HL-60 (cell line): ENCODE results near the gene TAF11L14.
"Not testable (repeated sequence)": the region's sequence is repeated elsewhere in the genome, so short reads cannot be mapped to it uniquely, and the experiment has no call there.

Source experiments
- DNase-seq, 2 experiments: peaks; one replicate each; pipeline ENCODE4 v3.0.0-alpha.2; 2010 to 2020; ENCODE audit warnings: low read depth in 1 of 2, low spot score in 1 of 2
- H3K27ac ChIP-seq: fragments of 250-450 bp; sonication (Bioruptor Pico); replicated peaks from 2 replicates; pipeline ENCODE4 v1.5.1; 2020; ENCODE audit warnings: mild to moderate bottlenecking, moderate library complexity
- H3K27me3 ChIP-seq: fragments of 250-450 bp; sonication (Bioruptor Pico); 2 replicates; pipeline ENCODE4 v1.5.1; 2021; ENCODE audit warnings: mild to moderate bottlenecking, moderate library complexity; ENCODE audit not compliant: insufficient read depth, poor library complexity, severe bottlenecking
- H3K4me3 ChIP-seq: replicated peaks from 2 replicates; pipeline ENCODE4 v1.5.1; 2011; ENCODE audit warnings: mild to moderate bottlenecking, control low read depth, low read length; ENCODE audit not compliant: insufficient read depth
- GABPA ChIP-seq: IDR thresholded peaks from 2 replicates; pipeline ENCODE4 v1.6.1; 2012; ENCODE audit warnings: low read depth
- POLR2AphosphoS5 ChIP-seq: IDR thresholded peaks from 2 replicates; pipeline ENCODE4 v1.6.1; 2012; ENCODE audit warnings: low read depth
- REST ChIP-seq: IDR thresholded peaks from 2 replicates; pipeline ENCODE4 v1.6.1; 2012; ENCODE audit warnings: low read depth; ENCODE audit not compliant: insufficient replicate concordance
- SPI1 ChIP-seq: IDR thresholded peaks from 2 replicates; pipeline ENCODE4 v1.6.1; 2012; ENCODE audit warnings: low read depth, mild to moderate bottlenecking, borderline replicate concordance
- TF ChIP-seq, protein P1 (sequence below): IDR thresholded peaks from one replicate; pipeline ENCODE4 v1.5.1; 2011; ENCODE audit warnings: low read length, control low read depth, inconsistent platforms; ENCODE audit not compliant: insufficient read depth

The TAF11L14 gene

DNA sequence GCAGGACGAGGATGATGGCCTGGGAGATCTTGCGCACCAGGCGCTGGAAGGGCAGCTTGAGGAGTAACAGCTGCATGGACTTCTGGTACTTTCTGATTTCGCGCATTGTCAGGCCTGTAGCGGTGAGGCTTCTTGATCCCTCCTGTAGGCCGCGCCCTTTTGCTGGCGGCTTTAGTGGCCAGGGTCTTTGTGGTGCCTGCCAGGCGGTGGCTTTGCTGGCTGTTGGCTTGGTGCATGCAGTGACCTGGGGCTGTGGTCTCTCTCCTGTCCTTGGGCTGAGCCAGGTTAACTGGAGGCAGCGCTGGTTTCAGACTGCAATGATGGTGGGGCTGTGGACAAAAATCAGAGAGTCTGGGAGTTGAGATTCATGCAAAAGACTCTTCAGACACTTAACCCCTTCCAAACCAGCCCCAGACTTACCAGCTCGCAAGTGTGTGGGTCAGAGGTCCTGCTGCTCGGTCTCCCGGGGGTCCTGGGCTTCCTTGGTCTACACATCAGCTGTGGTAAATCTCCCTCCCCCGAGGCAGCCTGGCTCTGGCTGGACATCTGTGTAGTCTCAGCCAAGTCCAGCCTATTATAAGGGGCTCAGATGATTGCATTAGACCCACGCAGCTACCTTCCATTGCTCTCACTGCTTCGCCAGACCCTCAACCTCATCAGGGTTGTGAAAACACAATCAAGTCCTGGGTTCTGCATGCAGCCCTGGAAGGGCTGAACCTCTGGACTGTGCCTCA, 19.2 kb upstream of the TAF11L14 start:
- TF ChIP-seq GABPA = no peak
- TF ChIP-seq, protein P1, sequence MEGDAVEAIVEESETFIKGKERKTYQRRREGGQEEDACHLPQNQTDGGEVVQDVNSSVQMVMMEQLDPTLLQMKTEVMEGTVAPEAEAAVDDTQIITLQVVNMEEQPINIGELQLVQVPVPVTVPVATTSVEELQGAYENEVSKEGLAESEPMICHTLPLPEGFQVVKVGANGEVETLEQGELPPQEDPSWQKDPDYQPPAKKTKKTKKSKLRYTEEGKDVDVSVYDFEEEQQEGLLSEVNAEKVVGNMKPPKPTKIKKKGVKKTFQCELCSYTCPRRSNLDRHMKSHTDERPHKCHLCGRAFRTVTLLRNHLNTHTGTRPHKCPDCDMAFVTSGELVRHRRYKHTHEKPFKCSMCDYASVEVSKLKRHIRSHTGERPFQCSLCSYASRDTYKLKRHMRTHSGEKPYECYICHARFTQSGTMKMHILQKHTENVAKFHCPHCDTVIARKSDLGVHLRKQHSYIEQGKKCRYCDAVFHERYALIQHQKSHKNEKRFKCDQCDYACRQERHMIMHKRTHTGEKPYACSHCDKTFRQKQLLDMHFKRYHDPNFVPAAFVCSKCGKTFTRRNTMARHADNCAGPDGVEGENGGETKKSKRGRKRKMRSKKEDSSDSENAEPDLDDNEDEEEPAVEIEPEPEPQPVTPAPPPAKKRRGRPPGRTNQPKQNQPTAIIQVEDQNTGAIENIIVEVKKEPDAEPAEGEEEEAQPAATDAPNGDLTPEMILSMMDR = no peak
- no peak for TF ChIP-seq SPI1
- no peak for TF ChIP-seq POLR2AphosphoS5
- TF ChIP-seq REST = no peak
- no peak overlapping the region for H3K4me3 ChIP-seq

DNA sequence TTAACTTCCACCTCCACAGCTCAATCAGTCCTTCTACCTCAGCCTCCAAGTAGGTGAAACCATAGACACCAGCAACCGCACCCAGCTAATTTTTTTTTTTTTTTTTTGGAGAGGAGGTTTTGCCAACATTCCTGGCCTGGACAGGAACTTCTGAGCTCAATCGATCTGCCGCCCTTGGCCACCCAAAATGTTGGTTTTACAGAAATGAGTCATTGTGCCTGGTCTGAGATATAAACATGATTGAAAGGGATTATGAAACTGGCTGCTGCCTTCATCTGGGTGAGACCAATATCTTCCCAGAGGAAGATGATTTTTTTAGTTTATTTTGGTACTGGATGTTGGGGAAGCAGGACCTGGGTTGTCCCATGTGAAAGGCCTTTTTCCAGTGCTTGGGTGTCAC, 14.9 kb upstream of the TAF11L14 start:
- no peak for DNase-seq
- no peak overlapping the region for H3K4me3 ChIP-seq
- TF ChIP-seq, protein P1 = no peak
- TF ChIP-seq GABPA = no peak
- TF ChIP-seq REST = no peak
- no peak for TF ChIP-seq SPI1
- no peak for TF ChIP-seq POLR2AphosphoS5
- H3K27ac ChIP-seq = no peak overlapping the region
- H3K27me3 ChIP-seq = no peaks in the 10 kb centered on the region

More for the DNA sequence above, 19.2 kb upstream of the TAF11L14 start:
- no peak overlapping the region for H3K27ac ChIP-seq
- H3K27me3 ChIP-seq = no peaks in the 10 kb centered on the region
- DNase-seq = no peak

- TF ChIP-seq, protein P1 = no peak
- Histone ChIP-seq H3K27ac (no peak overlapping the region), H3K4me3 (no peak overlapping the region), H3K27me3 (no peaks in the 10 kb centered on the region)
- no peak for DNase-seq
These were observed 13.6 kb upstream of the TAF11L14 start for GRCh38 chr5:17620627-17621026.

- Histone ChIP-seq H3K4me3 (no peak overlapping the region), H3K27me3 (no peaks in the 10 kb centered on the region), H3K27ac (no peak overlapping the region)
- TF ChIP-seq REST = no peak
- no peak for DNase-seq
These were observed 8.6 kb upstream of the TAF11L14 start for GRCh38 chr5:17625686-17626085.

- not testable (repeated sequence) for H3K4me3 ChIP-seq, H3K27ac ChIP-seq, DNase-seq, H3K27me3 ChIP-seq
These were observed 2.5 kb upstream of the TAF11L14 start, which contains the start of gene TAF11L13 for GRCh38 chr5:17631788-17632187. Gene TAF11L13, plus strand, starts transcription at chr5:17632088.

GRCh38 chr5:17649232-17649631, 15.0 kb downstream of the TAF11L14 start:
- not testable (repeated sequence) for DNase-seq, H3K27me3 ChIP-seq, H3K27ac ChIP-seq, H3K4me3 ChIP-seq
